HCT116 (cell line): ENCODE measurements around the gene TSG101.

ENCODE experiments used
- POLR2A ChIP-seq: IDR thresholded peaks from 2 replicates; pipeline ENCODE4 v1.7.0; 2011; ENCODE audit warnings: borderline replicate concordance; ENCODE audit not compliant: insufficient read depth, insufficient read length; ENCODE audit errors: extremely low read depth
- ZNF274 ChIP-seq: fragments of 200-500 bp; sonication (Bioruptor generic); IDR thresholded peaks from 2 replicates; pipeline ENCODE4 v1.6.1; 2014; ENCODE audit warnings: mild to moderate bottlenecking, low read depth, low read length, inconsistent platforms
- TF ChIP-seq, protein P1 (sequence below): IDR thresholded peaks from 2 replicates; pipeline ENCODE4 v1.6.1; 2012

- TF ChIP-seq, protein P1, sequence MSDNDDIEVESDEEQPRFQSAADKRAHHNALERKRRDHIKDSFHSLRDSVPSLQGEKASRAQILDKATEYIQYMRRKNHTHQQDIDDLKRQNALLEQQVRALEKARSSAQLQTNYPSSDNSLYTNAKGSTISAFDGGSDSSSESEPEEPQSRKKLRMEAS, result no peak
- TF ChIP-seq ZNF274 (no peak), POLR2A (no peak)
Measured at GRCh38 chr11:18466402-18466801, 60.3 kb downstream of the TSG101 start.
